Measurements from ENCODE around the gene LDLRAD3.

LDLRAD3 gene

DNA sequence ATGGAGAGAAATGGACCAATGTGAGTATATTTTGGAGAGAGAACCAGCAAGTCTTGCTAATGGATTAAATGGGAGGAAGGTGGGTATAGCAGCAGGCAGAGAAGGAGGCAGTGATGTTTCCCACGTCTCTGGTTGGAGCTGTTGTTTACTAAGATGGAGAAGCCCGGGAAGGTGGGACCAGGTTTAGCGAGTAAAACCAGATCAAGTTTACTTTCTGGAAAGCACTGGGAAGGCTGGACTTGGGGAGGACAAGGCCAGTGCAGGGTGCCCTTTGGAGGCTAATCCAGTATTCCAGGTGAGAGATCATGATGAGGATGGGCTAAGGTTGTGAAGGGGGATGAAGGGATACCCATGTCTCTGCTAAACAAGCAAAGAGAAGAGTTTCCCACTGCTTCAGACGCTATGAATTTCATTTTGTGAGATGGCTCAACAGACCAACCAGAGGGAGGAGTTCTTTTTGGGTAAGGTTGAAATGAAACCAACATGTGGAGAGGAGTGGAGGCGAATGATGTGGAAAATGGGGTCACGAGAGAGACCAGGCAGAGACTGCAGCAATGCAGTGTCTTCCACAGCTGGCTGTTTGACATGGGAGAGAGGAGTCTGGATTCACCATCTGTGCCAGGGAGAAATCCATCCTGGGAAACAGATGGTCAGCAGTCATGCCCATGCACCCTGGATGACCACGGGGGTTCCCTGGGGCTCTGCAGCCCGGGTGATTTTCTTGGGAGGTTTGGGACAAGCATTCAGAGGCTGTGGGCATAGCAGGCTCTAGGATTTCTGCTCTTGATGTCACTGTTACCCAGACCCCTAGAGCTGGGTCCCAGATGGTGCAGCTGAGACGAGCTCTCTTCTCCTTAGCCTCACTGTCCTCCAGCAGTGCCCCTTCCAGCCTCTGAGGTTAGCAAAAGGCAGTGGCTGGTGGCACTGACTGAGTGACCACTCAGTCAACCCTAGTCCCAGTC is 320.4 kb downstream of the LDLRAD3 start:
- DNase-seq (ENCODE audit: low read depth in 2 of 2, low spot score in 1 of 2), result no peak

DNA sequence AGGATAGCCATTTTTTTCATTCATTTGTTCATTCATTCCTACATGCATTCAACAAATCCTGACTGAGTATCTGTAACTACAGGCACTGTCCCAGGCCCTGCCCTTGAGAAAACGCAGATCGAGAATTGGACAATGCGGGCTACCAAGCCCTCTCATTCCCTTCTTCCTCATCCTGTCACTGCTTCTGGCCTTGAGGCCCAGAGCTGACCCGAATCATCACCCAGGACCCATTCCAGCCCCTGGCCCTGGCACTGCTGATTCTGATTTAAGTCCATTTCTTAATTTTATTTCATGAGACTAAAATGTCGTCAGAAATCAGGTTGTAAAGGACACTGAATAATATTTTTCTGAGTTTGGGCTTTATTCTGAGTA is 321.1 kb downstream of the LDLRAD3 start:
- DNase-seq (ENCODE audit: low read depth in 2 of 2, low spot score in 1 of 2), result no peak

DNA sequence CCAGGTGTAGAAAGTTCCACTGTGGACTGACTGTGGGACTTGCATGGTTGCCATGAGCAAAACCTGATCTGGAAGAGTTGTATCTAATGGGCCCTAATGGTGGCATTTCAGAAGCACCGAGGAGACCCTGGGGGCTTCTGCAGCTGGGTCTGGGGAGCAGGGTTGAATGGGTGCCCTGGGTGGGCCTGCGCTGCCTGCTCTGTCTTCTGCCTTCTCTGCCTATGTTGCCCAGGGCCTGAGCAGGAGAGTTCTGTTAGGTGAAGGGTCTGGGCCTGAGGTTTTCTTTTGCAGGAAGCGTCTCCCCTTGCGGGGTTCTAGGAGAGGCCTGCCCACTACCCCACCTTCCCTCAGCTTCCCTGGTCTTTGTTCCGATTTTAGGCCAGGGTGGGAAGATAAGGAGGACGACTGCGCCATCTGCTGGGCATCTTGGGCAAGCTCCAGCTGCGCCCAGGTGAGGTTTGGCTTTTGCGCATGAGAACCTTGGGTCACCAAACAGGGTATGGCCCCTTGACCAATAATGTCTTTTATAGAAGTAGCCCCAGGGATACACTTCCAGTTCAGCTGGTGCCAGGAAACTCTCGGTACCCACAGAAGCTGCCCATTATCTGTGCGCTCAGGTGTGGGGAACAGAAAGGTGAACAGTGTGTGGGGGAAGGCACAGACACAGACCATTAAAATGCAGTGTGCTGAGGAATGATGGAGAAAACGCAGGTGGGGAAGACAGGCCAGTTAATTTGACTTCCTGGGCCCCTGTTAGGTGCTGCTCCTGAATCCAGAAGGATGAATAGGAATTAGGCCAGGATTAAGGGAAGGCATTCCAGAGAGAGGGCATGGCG is 322.1 kb downstream of the LDLRAD3 start:
- peak; percentile 3 to 8 for DNase-seq (ENCODE audit: low read depth in 2 of 2, low spot score in 1 of 2)

DNA sequence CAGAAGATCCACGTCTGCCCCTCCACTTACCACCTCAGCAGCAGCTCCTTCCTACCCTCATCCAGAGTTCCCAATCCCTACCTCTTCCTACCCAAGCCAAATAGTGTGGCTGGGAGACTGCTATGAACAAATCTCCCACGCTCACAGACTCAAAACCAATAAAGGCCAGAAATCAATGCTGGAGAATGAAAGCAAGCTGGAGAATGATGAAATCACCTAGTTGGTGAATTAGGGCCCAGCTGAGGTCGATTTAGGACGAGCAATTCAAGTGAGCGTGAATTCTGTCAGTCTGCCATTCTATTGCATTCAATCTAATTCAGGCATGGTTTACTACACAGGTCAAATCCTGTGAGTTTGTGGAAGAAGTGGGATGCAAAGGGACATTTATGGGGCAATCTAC is 322.9 kb downstream of the LDLRAD3 start:
- no peak for DNase-seq (ENCODE audit: low read depth in 2 of 2, low spot score in 1 of 2)

DNA sequence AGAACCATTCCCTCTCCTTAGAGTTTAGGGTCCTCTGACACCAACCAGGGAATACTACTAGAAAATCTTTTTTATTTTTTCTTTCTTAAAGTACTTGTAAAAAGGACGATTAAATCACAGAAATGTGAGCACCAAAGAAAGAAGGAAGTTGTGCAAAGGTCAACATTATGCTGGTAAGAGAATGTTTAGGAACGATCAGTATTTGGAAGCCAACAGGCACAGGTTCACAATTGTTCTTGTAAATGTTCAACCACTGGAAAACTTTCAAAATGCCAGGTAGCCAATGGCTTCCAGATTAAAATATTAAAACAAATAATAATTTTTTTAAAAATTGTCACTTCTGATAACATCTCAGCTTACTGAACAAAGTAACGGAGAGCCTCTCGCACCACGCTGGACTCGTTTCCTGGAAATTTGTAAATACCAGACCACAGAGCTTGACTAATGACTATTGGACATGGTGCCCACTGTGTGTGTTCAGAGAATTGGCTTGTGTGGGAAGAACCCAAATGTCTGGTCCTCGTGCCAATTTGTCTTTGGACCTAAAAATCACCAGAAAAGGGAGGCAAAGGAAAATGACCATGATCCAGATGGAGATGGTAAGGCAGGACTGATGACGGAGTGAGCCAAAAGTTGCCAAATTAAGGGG is 324.6 kb downstream of the LDLRAD3 start:
- DNase-seq (ENCODE audit: low read depth in 2 of 2, low spot score in 1 of 2), result no peak

DNA sequence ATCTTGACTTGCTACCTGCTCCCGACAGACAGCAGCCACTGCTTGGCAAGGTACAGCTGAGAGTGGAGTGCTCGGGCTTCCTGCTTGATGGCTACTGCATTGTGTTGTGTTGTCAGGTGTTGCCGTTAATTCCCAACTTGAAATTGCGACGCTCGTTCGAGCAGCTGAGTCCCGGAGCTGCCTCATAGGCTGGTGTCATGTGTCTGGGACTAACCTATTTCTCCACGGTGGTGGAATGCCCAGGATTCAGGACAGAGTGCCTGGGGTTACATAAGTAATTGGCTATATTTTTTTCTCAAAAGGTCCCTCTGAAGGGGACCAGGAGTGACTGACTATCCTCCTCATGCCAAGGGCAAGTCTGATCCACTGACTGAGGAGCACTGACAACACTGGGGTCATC is 326.8 kb downstream of the LDLRAD3 start:
- DNase-seq (ENCODE audit: low read depth in 2 of 2, low spot score in 1 of 2), result no peak

DNA sequence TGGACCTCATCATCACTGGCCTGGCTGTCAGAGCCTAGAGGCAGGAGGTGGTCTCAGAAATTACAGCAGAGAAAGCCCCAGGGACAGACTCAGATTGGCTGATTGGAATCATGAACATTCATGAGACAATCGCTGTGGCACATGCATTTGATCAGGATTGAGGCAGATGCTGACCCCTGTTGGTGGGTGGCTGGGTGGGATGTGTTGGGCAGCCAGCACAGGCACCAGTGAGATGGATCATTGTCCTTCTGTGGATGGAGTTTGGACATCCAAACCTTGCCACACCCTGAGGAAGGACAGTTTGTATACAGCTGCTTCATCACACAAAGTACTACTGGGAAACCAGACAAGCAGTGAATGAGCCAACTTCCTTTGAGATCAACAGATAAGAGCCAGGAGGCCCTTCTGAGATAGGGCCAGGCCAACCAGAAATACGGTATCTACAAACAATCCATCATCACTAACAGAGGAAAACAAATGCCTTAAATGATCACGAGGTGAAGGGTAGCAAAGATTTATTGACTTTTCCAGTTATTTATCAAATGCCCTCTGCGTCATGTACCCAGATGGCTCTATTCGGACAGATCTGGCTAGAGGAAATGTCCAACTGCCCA is 328.0 kb downstream of the LDLRAD3 start:
- DNase-seq (ENCODE audit: low read depth in 2 of 2, low spot score in 1 of 2), result no peak

DNA sequence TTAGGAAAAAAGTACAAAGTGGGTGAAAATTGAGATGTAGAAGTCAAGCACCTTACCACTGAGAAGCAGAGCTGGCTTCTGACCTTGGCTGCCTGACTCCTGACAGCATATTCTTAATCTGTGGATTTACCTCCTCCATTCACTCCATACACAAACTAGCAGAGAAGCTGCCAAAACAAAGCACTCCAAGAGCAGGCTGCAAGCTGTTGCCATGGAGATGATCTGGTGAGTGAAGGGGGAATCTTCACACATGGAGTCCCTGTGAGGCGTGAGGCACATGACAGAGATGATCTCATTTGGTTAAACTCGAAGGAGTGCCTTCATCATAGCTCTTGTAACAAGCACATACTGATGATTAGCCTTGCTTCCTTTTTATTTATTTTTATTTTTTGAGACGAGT is 329.2 kb downstream of the LDLRAD3 start:
- DNase-seq (ENCODE audit: low read depth in 2 of 2, low spot score in 1 of 2), result no peak

DNA sequence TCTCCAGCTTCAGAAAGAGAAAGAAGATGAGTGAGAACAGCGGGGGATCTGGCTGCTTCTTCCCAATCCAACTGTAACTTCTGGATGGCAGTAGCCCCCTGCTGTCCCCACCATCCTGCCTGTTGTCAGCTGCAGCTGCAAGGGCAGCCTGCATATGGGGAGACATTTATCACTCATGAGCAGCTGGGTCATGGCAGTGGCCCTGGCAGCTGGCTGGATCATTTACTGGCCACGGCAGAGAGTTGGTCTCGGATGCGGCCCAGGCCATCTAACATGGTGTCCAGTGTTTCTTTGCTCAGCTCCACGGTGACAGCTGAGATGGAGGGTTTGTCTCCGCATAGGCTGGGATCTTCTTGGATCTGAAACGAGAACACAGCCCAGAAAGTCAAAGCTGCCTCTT is 330.6 kb downstream of the LDLRAD3 start:
- no peak for DNase-seq (ENCODE audit: low read depth in 2 of 2, low spot score in 1 of 2)

DNA sequence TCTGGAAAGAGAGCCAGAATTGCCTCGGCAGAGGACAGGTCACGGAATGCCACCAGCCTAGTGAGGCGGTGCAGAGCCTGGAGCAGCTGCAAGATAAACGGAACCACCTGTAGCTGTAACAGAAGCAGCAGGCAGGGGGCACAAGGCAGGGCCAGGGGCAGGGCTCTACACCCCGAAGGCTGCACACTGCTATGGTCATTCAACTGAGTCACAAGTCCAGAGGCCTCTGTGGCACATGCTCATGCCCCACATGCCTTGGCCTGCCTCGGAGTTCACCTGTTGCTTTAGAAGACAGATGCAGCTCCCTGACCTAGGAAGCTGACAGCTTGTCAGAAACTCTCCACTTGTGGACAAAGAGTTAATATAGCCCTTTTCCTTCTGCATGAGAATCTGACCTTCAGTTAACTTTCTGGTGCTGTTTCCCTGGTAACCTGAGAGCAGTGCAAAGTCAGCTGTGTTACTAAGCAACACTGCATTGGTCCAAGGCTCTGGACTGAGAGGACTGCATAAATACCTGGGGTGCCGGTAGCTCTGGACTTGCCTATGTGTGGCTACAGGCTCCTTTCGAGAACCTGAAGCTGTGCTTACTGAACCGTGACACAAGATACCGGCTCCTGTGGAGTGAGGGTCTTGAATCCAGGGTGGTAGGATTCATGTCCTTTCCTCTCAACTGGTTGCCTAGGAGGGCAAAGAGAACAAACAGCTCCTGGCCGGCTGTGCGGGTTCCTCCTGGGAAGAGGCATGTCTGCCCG is 334.8 kb downstream of the LDLRAD3 start:
- no peak for DNase-seq (ENCODE audit: low read depth in 2 of 2, low spot score in 1 of 2)

DNA sequence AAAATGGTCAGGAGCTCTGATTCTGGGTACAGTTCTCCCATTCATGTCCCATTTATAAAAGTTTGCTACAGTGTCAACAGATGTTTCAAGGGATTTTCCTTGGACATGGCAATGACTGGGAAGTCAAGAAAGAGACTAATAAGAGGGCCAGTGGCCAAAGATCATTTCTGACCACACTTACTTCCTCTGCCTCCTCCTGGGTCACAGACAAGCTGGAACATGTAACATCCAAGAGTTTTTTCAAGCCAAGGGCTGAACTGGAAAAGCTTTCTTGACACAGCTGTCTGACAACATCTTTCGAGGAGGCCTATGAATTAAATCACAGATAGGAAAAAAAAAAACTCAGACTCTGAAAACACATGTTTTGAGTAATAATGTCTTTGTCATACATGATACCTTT is 336.7 kb downstream of the LDLRAD3 start:
- DNase-seq (ENCODE audit: low read depth in 2 of 2, low spot score in 1 of 2), result no peak
